ENCODE results near the gene SLMAP.

SLMAP gene

DNA sequence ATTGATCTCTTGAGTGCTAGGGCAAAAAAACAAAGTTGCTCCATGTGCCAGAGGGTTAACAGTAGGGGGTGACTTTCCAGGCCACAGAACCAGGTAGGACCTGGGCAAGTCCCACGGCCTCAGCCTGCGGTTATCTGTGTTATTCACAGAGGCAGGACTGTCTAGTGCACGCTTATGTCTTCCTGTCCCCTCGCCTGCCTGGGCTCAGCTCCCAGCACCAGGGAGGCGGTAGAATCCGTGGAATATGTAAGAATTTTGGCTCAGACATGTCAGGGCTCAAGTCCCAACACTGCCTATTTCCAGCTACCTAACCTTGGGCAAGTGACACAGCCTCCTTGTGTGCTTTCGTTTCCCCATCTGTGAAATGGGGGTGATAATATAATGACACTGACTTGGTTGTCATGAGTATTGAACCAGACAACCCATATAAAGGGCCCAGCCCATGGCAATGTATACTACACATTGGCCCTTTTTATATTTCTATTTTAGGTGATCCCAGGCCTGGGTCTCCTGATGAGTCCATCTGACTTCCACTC, 207.8 kb downstream of the SLMAP start:
- DNase-seq (ENCODE audit: low read depth), result no peak

DNA sequence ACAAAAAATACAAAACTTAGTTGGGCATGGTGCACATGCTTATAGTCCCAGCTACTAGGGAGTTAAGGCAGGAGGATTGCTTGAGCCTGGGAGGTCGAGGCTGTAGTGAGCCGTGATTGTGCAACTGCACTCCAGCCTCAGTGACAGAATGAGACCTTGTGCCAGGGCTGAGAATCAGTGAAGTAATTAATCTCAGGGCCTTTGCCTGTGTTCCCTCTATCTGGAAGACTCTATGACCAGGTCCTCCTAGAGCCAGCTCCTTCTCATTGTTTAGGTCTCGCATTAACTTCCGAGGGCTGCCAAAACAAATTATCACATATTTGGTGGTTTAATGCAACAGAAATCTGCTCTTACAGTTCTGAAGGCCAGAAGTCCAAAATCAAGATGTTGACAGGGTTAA, 210.7 kb downstream of the SLMAP start:
- no peak for DNase-seq (ENCODE audit: low read depth)

DNA sequence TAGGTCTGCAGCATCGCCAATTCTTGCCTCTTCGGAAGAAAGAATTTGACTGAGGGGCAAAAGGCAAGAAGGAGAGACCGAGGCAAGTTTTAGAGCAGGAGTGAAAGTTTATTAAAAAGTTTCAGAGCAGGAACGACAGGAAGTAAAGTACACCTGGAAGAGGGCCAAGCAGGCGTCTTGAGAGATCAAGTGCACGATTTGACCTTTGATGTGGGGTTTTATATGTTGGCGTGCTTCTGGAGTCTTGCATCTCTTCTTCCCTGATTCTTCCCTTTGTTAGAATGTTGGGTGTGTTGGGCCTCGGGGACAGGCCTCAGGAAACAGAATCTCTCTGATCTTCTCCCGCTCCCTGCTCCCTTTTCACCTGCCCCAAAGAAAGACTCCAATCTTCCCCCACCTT, 211.5 kb downstream of the SLMAP start:
- no peak for DNase-seq (ENCODE audit: low read depth)

DNA sequence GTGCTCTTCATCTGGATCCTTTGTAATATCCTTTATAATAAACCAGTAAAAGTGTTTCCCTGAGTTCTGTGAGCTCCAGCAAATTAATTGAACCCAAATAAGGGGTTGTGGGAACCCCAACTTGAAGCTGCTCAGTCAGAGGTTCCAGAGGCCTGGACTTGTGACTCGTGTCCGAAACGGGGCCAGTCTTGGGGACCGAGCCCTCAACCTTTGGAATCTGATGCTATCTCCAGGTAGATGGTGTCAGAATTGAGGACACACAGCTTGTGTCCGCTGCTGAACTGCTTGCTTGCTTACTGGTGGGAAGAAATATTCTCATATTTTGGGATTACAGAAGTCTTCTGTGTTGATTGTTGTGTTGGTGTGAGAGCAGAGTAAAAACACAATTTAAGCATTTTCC, 212.4 kb downstream of the SLMAP start:
- no peak for DNase-seq (ENCODE audit: low read depth)

DNA sequence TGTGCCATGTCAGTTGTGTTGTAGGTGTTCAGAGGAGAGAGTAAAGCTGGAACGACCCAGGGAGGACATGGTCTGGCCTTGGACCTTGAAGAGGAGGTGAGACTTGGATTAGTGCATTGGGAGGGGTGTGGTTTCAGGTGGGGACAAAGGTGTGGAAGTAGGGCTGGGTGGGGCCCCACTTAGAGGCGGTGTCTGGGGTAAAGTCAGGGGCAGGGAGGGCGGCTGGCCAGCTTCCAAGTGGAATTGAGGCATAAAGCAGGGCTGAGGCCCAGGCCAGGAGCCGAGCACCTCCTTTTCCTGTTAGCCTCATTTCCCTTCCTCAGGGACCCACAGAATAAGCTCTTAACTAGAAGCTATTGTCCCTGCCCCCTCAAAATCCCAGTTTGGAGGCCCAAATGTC, 215.9 kb downstream of the SLMAP start:
- DNase-seq (ENCODE audit: low read depth), result no peak

DNA sequence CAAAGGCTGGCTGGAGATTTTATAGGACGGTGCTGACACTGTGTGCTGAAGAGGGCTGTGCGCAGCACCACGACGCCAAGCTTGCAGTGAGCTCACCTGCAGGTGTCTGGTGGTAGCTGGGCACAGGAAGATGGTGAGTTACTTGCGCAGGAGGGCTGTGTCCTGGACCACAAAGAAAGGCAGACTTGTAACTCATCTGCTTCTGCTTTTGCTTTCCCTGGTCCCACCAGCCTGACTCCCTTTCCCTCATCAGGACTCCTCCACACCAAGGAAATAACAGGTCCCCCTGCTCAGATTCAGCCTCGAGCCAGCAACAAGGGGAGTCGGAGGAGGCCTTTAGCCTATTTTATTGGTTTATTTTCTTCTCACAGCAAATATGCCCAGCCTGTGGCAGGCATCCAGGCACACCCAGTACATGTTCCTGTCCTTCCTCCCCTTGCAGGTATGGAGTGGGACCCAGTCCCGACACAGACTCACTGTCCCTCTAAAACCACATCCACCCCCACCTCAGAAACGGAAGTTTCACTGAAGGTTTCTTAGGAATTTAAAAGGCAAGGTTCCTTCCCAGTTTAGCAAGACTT, 216.5 kb downstream of the SLMAP start:
- no peak for DNase-seq (ENCODE audit: low read depth)

DNA sequence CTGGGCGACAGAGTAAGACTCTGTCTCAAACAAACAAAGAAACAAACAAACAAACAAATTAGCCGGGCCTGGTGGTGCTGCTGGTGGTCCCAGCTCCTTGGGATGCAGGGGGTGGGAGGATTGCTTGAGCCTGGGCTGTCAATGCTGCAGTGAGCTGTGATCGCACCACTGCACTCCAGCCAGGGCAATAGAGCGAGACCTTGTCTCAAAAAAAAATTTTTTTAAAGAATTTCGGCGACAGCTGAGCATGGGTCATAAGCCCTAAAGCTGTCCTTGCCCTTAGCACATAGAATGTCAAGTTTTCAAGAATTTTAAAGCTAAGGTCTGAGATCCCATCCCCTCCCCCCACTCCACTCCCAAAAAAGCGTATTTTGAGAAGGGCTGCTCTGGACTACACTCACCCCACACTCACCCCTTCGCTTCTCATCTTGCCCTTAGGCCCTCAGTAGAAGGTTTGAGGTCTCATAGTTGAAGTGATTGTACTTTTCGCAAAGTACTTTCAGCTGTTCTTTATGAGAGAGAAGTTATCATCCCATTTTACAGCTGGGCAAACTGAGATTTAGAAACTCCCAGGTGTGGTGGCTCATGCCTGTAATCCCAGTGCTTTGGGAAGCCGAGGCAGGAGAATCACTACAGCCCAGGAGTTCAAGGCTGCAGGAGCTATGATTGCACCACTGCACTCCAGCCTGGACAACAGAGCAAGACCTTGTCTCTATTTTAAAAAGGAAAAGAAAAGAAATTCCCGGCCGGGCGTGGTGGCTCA, 217.8 kb downstream of the SLMAP start:
- DNase-seq (ENCODE audit: low read depth), result no peak

DNA sequence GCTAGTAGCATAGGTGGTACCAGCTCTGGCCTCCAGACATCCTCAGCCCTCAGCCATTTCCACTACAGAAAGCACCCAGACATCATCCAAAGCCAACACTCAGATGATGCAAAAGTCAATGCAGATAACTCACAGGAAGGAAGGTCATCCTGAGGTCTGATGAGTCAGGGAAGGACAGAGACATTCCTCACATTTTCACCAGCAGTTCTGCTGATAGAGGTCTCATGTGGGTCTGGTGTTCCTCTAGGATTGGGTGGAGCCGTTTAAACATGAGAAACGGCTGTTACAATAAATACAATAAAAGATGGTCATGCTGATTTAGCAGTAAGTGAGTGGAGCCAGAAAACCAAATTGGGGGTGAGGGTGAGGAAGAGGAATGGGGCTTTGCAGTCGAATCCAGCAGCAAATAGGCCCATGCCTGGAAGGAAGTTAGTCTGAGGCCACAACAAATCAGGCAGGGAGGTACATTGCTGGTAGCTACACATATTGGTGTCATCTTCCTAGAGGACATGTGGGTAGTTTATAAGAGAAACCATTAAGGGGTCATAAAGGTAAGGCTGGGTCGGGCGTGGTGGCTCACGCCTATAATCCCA, 218.8 kb downstream of the SLMAP start:
- DNase-seq (ENCODE audit: low read depth), result no peak

DNA sequence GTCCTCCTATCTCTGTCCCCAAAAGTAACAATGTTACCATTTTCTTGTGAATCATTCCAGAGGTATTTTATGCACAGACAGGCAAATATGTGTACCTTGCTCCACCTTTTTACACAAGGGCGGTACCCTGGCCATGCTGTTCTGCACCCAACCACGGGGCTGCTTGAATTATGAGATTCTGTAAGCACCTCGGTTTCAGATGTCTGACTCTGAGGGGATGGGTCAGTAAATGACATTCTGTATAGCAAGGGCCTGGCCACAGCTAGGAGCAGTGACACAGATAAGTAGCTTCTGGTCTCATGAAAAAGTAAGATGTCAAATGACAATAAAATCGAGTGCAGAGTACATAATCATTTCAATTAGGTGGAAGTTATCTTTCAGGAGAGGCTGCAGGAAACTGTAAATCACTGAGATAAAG, 221.7 kb downstream of the SLMAP start:
- DNase-seq (ENCODE audit: low read depth), result no peak

DNA sequence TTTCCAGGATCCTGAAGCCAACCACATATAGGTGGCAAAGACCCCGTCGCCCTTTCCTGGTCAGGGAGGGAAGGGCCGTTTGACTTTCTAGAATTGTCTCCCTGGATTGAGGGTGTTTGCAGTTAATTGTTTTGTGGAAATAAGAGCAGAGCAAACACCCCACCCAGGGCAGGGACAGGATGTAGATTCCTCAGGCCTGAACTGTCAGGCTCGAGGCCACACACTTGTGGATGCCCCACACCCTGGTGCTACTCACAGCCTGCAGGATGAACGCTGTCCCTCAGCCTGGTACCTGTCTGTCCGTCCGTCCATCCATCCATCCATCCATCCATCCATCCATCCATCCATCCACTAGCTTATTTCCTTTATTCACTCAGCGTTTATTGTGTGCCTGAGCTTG, 222.2 kb downstream of the SLMAP start:
- no peak for DNase-seq (ENCODE audit: low read depth)
